Activated effector memory CD4-positive, alpha-beta T cell treated with anti-CD3 and anti-CD28 coated beads, Interleukin-2, amount 50 U/mL, for 16 hours (primary cell): ENCODE data around the gene CCS.
"Not testable (repeated sequence)": the region's sequence is repeated elsewhere in the genome, so short reads cannot be mapped to it uniquely, and the experiment has no call there.

Experiments used
- DNase-seq: peaks from one replicate; pipeline ENCODE4 v3.0.0-alpha.2; 2020

CCS gene, protein sequence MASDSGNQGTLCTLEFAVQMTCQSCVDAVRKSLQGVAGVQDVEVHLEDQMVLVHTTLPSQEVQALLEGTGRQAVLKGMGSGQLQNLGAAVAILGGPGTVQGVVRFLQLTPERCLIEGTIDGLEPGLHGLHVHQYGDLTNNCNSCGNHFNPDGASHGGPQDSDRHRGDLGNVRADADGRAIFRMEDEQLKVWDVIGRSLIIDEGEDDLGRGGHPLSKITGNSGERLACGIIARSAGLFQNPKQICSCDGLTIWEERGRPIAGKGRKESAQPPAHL

DNA sequence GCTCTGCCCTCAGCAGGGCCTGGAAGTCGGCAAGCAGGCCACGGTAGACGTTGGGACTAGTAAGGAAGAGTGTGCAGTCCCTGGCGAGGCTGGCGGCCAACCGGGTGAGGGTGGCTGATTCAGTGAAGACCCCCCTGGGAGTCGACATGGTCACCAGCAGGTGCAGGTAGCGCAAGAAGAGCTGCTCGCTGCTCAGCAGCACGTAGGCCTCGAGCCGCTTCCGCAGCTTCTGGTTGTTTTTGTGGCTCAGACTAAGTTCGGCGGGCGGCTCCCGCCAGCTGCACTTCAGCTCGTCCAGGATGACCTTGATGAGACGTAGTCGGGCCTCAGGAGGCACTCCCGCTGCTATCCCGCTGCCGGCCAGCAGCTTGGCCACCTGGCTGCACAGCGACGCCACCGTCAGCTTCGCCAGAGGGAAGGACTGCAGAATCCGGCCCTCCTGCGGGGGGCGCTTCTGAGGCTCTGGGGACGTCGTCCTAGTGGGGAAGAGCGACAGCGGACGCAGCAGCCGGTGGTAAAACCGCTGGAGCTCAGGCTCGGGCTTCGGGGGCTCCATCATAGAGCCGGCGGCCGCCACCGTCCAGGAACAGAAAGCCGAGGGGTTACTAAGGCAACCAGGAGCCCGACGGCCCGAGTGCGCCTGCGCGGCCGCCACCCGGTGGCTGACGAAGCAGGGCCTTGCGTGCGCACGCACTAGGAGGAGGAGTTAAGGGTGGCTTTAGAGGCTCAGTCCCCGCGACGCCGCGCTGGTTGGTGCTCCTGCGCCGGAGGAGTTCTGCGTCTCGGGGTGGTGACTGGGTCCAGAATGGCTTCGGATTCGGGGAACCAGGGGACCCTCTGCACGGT is at the start of gene CCS, which contains the start of gene CCDC87:
TSS of gene CCS (plus strand) at position 729 of the 846 bp plus-strand sequence. CDS start at position 806, 77 bp downstream.
TSS of gene CCDC87 (minus strand) at position 607 of the 846 bp plus-strand sequence. CDS start at position 559, 48 bp downstream.
- DNase-seq = peak; percentile 100

DNA sequence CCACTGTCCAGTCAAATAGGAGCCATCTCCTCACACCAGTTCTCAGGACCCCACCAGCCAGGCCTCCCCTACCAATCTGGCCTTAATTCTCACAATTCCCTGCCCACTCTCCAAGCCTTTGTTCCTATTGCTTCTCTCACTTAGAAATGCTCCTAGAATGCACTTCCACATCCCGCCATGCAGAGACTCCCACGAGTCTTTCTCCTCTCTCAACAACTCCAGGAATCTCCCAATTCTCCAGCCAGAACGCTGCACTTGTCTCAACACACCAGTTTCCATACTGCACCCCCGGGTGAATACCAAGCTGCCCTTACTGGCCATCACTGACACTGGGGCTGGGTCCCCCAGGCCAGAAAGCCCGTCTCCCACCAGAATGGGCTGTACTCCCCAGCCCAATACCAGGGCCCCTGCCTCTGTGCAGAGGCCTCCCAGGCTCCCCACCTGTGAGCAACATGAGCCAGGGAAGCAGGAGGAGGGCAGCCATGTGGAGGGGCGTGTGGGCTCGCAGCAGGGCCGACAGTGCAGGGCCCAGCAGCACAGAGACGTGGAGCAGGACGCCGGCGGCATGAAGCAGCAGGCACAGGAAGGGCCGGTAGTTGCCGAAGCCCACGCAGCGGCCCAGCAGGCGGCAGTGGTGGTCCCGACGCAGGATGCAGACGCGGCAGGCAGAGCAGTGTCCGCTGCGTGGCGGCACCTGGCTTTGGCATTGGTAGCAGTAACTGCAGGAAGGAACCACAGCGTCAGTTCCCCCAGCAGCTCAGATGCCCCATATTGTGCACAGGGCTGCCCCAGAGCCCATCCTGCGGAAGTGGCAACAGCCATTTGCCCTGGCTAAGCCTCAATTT is 49.5 kb upstream of the CCS start:
- peak; percentile 82 for DNase-seq

DNA sequence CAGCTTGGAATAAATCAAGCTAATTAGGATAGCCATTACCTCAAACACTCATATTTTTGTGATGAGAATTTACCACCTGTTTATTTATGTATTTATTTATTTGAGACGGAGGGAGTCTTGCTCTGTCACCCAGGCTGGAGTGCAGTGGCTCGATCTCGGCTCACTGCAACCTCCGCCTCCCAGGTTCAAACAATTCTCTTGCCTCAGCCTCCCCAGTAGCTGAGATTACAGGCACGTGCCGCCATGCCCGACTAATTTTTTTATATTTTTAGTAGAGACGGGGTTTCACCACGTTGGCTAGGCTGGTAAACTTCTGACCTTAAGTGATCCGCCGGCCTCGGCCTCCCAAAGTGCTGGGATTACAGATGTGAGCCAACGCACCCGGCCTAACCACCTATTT is 48.0 kb upstream of the CCS start:
- not testable (repeated sequence) for DNase-seq

DNA sequence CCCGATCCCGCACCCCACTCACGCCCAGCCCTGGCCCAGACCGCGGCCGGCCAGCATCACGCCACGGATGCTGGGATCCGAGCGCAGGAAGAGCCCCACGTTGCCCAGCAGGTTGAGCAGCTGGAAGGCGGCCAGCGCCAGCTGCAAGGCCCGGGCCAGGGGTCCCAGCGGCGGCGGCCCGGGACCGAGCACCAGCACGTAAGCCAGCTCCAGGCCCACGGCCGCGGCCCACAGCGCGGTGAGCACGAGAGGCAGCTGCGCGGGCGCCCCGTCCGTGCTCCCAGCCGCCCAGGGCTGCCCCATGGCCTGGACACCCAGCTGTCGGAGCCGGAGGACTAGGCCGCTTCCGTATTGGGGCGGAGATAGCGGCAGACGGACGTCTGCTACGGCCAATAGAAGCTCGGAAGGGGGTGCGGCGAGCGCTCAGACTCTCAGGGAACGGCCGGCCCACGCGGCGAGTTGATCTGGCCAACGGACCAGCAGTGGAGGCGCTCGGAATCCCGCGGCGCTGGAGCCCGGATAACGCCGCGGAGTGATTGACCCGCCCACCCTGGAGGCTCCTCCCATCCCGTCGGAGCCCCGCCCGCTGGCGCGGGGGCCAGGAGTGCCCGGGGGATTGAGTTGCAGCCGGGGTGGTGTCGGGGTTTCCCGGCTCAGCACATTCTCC is 47.2 kb upstream of the CCS start, which contains the start of gene ZDHHC24:
TSS of gene ZDHHC24 (minus strand) at position 348 of the 667 bp plus-strand sequence. CDS start at position 303, 45 bp downstream.
- DNase-seq = peak; percentile 95

DNA sequence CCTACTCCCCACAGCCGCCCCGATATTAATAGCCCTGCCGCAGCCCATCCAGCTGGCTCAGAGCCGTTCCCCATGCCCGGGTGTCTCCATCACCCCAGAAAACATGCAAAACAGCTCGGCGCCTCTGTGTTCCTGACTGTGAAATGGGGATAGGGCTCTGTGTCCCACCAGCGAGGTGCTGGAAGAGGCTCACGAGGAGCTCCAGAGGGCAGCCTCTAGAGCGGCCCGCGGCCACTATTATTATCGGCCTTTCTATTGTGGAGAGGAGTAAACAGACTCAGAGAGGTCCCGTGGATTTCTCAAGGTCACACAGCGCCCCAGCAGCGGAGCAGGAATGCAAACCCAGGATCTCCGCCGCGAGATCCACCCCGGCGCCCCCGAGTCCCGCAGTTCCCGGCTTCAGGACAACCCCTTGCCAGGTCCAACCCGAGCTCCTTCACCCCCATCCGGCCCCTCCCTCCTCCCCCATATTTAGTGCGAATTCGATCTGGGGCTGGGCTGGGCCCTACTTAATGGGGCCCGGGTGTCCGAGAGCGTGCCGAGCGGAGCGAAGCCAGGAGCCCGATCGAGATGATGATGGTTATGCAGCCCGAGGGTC is 46.5 kb upstream of the CCS start, which contains the start of gene ACTN3:
TSS of gene ACTN3 (plus strand) at position 536 of the 598 bp plus-strand sequence. CDS start at position 571, 35 bp downstream.
- peak; percentile 67 for DNase-seq

DNA sequence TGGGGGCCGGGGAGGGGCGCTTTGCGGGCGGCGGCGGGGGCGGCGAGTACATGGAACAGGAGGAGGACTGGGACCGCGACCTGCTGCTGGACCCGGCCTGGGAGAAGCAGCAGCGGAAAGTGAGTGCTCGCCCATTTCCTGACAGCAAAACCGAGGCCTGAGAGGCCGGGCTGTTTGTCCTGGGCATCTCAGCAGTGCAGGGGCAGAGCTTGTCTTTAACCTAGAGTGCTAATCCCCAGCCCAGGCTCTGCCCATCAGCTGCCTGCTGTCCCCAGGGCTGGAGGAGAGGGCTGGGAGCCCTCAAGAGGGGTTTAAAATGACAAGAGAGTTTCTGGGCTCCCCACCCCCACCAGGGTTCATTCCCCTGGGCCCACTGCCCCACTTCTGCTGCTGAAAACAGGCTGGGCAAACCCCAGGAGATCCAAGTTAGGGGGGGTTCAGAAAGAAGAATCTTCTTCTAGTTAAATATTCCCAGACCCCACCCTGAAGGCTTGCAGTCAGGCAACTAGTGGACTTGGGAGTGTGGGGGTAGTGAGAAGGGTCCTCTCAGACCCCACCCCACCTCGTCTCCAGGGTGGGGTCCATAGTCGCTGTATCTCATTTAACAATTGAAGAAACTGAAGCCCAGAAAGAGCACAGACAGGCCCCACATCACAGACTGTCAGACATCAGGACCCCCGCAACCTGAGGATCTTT is 45.9 kb upstream of the CCS start:
- no peak for DNase-seq

DNA sequence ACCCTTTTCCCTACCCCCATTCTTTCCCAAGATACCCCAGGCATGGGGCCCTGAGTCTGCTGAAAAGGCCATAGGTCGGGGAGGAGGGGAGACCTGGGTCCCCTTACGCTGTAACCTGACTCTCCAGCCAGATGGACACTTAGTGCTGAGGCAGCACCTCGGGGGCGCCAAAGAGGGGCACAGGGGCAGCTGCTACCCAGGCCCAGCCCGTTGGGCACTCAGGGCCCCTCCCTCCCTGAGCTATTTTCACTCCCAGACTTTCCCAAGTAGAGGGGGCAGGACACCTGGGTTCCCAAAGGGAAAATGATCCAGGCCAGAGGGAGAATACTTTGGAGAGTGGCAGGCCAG is 45.3 kb upstream of the CCS start:
- no peak for DNase-seq

DNA sequence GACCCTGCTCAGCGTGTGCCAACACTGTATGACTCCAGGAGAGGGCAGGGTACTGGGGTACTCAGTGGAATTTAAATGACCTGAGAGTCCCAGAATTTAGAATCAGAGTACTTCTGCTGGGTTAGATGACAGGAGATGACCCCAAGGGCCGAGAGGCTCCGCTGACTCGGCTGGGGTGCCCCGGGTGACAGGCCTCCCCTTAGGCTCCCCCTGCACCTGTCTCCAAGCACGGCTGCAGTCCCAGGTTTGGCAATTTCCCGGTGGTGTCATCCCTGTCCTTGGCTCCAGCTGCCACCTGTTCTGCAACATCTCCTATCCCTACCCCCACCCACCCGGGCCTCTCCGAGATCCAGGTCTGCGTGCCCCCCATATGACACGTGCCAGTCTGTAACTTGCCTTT is 44.9 kb upstream of the CCS start:
- DNase-seq = no peak

DNA sequence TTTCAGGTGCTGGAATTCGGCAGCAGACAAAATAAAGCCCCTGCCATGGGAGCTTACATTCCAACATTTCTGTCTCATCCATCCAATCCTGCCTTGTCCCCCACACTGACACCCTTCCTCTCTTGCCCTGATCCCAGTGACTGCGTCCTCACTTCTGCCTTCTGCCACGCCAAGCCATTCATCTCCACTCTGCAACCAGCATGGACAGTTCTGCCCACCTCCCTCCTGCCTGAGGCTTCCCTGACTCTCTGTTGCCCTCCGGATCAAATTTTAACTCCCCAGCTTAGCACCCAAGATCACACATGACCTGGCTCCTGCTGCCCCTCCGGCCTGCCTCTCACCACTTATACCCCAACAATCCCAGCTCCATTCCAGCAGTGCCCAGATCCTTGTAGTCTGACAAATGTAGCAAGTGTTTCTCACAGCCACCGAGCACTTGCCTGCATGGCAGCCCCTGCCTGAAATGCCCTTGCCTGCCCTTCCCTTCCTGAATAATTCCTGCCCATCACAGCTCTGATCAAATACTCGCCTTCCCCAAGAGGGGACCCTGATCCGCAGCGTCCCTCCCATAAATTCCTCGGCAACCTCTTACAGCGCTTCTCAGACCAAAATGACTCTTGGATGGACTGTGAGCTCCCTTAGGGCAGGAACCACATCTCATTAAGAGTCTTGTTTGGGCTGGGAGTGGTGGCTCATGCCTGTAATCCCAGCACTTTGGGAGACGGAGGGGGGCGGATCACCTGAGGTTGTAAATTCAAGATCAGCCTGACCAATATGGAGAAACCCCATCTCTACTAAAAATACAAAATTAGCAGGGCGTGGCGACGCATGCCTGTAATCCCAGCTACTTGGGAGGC is 44.0 kb upstream of the CCS start:
- no peak for DNase-seq

DNA sequence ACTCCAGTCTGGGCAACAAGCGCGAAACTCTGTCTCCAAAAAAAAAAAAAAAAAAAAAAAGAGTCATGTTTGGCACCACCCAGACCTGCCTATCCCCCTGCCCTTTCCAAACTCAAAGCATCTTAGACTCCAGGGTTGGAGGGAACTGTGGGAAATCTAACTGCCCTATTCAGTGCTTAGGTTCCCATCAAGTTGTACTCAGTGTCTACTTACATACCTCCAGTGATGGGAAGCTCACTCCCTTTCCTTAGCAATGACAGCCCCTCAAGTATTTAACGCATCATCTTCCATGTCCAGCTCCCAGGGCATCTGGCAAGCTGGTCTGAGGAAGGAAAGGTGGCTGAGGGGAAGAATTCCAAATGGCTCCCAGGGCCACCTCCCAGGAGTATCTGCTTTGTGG is 43.3 kb upstream of the CCS start:
- DNase-seq = no peak

DNA sequence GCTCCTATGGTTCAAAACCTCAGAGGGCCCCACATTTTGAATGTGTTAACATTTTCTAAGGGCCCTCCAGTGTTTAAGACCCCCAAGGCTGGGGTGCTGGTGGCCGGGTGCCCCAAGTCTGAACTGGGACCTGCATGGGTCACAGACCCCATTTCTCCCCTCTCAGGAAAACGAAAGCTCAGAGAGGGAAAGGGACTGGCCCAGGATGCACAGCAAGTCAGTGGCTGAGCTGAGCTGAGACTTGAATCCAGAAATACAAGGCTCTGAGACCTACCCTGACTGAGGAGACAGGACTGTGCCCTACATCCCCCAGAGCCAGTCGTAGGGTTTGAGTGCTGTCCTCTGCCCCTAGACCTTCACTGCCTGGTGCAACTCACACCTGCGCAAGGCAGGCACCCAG is 42.1 kb upstream of the CCS start:
- no peak for DNase-seq

DNA sequence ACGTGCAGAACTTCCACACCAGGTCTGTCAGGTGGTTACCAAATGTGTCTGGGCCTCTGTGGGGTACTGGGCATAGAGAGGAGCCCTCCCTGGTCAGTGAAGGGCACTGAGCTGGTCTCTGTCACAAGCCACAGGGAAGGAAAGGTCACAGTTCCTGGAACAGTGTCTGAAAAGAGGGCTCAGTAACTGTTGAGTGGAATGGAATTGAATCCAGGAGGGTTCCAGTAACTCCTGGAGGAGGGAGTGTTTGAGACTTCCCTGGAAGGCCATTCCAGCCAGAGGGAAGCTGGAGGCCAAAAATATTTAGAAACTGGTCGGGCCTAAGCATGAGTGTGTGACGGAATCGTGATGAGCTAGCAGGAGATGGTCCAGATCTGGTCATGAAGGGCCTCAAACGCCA is 38.4 kb upstream of the CCS start:
- no peak for DNase-seq

DNA sequence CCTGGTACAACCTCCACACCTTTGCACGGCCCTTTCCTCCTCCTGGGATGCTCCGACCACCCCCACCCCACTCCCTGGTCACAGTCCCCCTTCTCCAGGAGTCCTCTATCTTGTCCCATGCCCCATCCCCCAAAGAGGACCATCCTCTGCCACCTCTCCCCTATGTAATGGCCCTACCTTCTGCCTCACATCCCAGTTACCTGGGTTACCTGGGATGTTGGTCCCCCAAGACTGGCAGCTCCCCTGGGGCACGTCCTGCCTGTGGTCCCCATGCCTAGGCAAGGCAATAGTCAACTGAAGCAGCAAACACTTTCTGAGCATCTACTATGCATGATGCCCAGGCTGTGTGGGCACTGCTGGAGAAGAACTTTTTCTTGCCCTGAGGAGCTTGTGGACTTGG is 37.6 kb upstream of the CCS start:
- no peak for DNase-seq

DNA sequence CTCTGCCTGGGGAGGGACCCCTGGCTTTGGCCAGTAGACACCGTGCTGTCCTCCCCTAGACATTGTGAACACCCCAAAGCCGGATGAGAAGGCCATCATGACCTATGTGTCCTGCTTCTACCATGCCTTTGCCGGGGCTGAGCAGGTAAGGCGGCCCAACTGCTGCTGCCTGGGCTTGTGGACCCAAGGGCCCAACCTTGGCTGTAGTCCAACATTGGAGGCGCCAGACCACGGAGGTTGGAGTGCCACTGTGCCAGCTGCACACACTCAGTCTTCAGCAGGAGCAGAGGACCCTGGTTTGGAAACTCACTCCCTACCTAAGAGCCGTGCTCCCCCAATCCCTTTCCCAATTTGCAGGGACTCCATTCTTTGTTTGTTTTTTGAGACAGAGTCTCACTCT is 36.9 kb upstream of the CCS start:
- no peak for DNase-seq

DNA sequence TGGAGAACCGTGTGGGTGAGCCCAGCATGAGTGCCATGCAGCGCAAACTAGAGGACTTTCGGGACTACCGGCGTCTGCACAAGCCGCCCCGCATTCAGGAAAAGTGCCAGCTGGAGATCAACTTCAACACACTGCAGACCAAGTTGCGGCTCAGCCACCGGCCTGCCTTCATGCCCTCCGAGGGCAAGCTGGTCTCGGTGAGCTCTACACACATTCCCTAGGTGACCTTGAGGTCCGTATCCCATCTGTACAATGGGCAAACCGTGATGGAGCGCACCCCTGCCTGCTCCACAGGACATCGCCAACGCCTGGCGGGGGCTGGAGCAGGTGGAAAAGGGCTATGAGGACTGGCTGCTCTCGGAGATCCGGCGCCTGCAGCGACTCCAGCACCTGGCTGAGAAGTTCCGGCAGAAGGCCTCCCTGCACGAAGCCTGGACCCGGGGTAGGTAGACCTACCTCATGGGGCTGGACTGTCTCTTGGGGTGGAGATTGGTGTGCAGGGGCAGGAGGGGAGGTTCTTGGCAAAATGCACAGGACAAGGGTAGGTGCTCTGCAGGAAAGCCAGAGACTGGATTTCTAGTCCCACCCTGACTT is 35.2 kb upstream of the CCS start:
- DNase-seq = no peak

DNA sequence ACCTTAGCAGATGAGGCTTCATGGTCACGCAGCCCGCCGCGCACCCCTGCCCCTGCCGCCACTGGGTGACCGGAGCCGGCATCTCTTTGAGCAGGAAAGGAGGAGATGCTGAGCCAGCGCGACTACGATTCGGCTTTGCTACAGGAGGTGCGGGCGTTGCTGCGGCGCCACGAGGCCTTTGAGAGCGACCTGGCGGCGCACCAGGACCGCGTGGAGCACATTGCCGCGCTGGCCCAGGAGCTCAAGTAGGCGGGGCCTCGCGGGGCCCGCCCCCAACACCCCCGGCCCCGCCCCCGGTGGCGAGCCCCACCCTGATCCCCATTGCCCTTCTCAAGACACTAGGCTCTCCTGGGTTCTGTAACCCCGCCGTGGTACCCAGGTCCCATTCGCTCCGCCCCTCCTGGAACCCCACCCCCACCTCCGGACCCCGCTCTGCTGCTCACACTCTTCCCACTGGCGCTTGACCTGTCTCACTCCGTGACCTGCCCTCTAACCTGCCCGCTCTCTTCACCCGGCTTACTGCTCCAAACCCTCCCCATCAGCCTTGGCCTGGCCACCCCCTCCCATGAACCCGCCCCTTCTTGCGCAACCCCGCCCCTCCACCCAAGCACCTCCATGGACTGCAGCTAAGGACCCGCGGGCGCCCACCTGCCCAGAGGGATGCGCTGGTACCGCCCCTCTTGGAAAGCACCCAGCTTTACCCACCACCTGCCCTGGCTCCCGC is 33.7 kb upstream of the CCS start:
- DNase-seq = peak; percentile 74

DNA sequence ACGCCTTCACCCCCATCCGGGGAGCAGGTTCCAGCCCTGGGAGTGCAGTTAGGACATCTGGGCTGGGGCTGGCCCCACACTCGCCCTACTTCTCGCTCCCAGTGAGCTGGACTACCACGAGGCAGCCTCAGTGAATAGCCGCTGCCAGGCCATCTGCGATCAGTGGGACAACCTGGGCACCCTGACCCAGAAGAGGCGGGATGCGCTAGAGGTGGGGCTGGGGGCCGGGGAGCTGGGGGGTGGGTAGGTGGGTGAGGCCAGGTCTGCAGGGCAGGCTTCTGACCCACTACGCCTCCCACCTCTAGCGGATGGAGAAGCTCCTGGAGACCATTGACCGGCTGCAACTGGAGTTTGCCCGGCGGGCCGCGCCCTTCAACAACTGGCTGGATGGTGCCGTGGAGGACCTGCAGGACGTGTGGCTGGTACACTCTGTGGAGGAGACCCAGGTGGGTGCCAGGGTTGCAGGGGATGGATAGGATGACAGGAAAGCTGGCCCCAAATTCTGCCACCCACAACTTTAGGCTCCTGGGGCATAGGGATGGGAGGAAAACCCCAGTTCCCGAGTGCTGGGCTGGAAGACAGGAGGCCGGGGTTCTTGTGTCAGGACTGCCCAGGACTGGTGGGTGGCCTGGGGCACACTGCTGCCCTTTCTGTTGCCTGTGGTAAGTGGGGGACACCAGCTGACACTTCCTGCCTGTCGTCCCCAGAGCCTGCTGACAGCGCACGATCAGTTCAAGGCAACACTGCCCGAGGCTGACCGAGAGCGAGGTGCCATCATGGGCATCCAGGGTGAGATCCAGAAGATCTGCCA is 32.9 kb upstream of the CCS start:
- no peak for DNase-seq
